Glomerular endothelial cell (primary cell): ENCODE results near the gene CLASP1. TPM values are rescaled to one million over a fixed set of nuclear protein-coding genes. Genes with fewer than 3 reads are reported as not detected.
"Not testable (repeated sequence)": the region's sequence is repeated elsewhere in the genome, so short reads cannot be mapped to it uniquely, and the experiment has no call there.

ENCODE experiments used
- DNase-seq: peaks from one replicate; pipeline ENCODE4 v3.0.0-alpha.2; 2011; ENCODE audit warnings: low read depth, low spot score; ENCODE audit errors: extremely low read depth
- total RNA-seq: library from RNA; depleted of rRNA; stranded (reverse); fragments of >200 nt; gene quantifications from 2 replicates; pipeline ENCODE4 v1.2.3, GENCODE V29; 2015

Gene CLASP1
- total RNA-seq, 1 donor from 2014 or later: 76.8 TPM

DNA sequence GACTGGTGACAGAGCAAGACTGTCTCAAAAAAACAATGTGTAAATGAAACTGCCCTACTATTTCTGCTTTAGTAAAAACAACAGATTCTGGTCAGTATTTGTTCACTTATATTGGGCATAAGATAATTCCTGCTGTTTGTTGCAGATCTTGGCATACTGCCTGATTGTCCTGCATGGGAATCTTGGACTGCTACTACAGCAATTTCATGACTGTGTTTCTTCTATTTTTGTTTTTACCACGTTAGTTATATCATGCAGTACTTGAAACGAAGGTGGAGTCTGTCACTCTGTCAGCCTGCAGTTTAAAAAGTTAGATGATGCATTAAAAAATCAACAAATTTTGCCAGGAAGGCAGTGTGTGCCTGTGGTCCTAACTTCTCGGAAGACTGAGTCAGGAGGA is 14.2 kb upstream of the CLASP1 start:
- DNase-seq: no peak

DNA sequence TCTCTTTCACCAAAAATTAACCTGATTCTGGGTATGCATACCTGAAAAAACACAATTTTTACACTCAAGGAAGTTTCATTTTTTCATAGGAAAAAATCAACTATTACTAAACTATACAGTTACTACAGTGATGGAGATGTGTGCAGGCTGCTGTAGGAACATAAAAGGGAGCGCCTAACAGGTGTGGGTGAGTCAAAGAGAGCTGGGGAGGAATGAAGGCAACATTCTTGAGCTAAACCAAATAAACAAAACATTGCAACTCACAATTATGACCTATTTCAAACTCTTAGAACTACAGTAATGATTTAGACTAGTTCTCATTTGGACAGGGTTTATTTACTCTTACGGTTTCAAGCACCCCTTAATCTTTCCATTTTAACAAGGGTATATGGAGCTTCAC is 13.4 kb upstream of the CLASP1 start:
- DNase-seq: no peak

DNA sequence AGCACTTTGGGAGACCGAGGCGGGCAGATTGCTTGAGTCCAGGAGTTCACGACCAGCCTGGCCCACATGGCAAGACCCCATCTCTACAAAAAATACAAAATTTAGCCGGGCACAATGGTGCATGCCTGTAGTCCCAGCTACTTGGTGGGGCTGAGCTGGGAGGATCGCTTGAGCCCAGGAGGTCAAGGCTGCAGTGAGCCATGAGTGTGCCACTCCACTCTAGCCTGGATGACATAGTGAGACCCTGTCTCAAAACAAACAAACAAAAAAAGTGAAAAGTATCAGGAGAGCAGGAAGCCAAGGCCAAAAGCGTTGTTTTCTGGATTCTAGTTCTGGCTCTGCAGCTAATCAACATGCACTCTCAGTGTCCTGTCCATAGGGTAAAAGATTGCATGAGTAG is 10.7 kb upstream of the CLASP1 start:
- DNase-seq: no peak

DNA sequence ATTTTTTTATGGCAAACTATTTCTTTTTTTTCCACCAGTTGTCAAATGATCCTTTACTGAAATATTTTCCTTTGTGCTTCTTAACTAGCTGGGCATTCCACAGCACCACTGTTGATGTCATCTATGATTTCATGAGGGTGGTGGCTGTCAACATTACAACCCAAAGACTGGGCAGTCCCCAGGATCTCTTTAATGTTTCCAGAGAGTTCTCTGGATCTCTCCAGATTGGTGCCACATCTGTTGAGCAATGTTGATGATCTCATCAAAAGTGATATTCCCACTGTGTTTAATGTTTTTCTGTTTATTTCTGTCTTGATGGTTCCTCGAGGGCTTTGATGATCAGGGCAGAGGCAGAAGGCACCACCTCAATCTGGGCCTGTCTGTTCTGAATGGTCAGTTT is 9.1 kb upstream of the CLASP1 start:
- DNase-seq: not testable (repeated sequence)

DNA sequence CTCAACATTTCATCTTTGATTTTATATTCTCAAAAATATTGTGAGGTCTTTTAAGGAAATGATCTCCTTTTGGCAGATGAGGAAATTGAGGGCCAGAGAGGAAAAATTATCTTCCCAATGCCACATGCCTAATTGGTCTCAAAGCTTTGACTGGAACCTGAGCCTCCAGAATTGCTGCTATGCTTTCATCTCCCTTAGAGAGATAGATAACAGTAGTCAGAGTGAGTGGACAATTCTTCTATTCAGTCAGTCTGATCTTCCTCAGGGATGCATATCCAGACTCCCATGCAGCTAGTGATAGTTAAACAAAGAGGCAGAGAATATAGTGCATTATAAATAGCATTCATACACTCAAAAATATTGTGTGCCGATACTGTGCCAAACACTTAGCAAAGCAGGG is 3.8 kb upstream of the CLASP1 start:
- DNase-seq: no peak

DNA sequence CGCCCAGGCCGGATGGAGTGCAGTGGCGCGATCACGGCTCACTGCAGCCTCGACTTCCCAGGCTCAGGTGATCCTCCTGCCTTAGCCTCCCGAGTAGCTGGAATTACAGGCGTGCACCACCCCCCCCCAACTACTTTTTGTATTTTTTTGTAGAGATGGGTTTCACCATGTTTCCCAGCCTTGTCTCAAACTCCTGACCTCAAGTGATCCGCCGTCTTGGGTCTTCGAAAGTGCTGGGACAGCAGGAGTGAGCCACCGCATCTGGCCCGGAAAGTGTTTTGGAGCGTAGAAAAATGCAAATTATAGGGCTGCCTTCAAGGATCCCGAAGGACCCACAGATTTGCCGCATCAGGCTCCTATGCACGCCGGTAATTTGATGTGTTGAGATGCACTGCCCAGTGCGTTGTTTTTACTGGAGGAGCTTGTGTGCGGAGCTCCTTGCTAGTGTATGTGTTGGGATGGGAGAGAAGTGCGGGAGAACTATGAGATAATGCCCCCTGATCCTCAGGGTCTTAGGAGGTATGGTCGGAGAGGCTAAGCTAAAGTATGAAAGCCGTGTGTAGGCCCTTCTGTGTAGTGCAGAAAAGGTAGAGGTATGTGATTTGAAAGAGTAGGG is 1.2 kb upstream of the CLASP1 start:
- no peak for DNase-seq

DNA sequence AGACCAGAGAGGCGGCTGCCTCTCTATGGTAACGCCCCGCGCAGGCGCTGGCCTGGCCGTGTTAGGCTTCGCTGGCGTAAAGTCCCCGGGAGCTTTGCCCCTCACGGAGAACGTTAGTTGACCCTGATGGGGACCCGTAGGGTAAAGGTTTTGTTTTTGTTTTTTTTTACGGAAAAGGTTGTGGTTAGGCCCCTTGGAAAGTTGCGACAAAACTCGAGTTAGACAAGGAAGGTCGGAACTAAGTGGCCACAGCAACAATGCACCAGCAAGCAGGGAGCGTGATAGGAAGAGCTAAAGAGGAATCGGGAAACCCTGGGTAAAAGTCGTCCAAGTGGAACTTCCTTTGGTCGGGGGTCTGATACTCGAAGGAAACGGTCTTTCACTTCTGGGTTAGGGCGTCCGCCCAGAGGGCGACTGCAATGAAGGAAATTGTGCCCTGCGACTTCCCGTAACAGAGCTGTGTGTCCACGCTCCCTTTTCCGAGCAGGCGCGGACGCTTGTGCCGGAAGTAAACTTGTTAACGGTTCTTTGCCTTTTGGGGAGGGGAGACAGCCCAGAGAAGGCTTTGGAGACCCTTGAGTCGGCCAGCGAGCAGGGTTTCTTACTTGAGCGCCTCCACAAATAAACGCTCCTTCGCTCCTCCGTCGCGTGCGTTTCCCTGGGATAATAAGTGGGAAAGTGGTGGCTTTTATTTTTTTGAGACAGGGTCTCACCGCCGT is 493 bp upstream of the CLASP1 start:
- peak; percentile 85 for DNase-seq

DNA sequence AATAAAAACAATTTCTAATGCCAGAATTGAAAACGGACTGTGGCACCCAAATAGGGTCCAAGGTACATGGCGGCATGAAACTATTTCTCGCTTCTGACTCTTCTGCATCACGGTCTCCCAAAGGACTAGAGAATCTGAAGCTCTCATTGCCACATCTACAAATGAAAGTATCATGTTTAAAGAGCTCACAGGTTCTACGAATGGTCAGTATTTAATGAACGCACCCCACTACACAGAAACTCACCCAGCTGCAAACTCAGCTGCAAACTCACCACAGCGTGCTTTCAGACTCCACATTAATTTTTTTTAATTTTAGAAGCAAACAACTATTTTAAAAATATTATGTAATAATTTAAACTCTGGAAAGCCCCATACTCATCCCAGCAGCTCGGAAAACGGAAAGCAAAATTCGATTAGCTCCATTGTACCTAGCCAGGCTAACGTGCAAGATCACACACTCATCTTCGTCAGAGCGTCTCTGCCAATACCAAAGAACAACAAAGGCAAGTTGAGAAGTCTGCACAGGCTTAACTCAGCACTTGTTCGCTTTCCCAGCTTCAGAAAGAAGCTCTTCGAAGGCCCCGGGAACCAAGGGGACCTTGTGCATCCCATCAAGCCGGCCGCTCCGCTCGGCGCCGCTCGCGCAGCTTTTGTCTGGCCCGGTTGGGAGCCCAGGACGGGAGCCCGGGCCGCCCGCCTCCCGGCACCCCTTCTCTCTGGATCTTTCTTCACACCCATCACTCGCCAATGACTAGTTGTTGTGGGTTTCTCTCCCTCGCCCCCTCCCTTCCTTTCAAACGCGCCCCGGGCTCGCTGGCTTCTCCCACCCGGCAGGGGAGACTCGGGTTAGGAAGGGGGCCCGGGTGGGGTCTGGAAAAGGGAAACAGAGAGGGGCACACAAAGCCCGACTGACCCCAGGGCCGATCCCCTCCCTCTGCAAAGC is 785 bp downstream of the CLASP1 start:
- no peak for DNase-seq

DNA sequence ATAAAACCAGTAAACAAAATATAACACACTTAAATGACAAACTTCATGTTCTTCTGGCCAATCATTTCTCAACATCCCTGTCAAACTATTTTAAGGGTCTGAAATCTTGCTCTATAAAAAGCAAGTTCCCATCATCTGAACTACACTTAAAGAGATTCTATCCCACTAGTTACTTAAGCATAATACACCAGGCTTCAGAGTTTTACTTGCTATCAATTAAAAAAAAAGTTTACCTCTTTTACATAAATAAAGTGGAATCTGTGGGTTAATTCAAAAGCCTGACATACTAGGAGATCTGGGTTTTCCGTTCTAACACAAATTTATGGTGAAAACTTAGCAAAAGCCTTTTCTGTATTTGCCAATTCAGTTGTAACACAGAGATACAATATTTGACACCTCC is 1.9 kb downstream of the CLASP1 start:
- no peak for DNase-seq

DNA sequence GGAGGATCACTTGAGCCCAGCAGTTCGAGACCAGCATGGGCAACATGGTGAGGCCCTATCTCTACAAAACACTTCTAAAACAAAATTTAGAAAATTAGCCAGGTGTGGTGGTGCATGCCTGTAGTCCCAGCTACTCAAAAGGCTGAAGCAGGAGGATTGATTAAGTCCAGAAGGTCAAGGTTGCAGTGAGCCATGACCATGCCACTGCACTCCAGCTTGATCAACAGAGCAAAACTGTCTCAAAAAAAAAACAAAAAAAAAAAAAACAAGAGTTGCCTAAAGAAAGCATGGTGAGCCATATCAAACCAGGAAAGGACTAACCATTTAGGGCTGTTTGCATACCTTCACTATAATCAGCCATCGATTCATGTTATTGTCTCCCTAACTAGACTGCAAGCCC is 4.5 kb downstream of the CLASP1 start:
- DNase-seq: no peak

DNA sequence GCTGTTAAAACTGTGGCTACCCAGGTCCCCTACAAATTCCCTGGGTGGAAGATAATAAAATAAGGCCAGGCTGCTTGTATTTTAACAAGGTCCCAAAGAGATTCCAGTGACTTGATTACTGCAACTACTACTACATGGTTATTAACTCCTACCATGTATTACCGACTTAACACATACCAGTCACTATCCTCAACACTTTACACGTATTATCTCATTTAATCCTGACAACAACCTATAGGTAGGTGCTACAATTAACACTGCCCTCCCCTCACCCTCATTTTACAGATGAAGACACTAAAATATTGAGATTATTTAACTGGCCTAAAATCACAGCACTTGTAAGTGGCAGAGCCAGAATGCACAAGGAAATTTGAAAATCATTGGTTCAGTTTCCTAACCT is 5.4 kb downstream of the CLASP1 start:
- DNase-seq: no peak

DNA sequence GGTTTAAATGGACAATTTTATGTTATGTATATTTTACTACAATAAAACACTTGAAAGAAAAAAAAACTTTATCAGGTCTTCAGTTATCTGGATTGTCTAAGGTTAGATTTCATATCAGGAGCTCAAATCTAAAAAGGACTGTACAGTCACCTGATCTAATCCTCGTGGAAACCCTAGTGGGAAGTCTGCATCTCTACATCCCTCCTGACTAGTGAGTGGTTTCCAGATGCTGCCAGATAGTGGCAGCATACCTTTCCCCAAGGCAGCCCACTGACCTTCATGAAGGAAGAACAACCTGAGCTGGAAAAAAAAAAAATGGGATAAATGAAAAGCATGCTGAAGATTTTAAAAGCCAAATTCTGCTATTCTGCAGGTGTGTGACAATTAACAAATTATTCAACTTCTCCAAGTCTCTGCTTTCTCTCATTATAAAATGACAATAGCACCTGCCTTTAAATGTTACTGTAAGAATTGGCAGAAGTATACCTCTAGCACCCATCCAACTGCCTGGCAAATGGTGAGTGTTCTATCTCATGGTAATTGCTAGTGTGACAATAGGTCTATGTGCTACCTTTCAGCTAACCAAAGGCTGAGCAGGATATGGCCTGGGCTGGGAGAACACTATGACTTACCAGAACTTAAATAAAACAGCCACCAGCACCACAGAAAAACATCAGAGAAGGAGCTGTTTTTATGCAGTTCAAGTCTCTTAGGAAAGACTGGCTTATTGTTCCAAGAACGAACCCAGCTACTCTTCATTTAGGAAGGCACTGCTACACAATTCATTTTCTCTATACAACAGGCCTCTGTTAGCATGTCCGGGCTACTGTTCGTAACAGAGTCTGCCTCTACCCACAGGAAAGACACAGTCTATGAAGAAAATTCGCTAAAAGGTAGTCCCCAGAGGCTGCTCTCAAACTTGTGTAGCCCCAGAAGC is 8.6 kb downstream of the CLASP1 start:
- DNase-seq: no peak

DNA sequence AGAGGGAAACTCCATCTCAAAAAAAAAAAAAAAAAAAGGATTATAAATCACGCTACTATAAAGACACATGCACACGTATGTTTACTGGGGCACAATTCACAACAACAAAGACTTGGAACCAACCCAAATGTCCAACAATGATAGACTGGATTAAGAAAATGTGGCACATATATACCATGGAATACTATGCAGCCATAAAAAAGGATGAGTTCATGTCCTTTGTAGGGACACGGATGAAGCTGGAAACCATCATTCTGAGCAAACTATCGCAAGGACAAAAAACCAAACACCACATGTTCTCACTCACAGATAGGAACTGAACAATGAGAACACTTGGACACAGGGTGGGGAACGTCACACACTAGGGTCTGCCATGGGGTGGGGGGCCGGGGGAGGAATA is 9.4 kb downstream of the CLASP1 start:
- DNase-seq: not testable (repeated sequence)

DNA sequence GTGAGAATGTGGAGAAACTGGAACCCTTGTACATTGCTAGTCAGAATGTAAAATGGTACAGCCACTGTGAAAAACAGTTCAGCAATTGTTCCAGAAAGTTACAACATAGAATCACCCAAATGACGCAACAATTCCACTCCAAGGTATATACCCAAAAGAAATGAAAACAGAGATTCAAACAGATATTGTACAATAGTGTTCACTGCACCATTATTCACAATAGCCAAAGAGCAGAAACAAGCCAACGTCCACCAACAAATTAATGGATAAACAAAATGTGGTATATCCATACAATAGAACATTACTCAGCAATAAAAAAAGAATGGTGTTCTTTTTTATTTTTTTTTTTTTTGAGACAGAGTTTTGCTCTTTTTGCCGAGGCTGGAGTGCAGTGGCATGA is 10.9 kb downstream of the CLASP1 start:
- DNase-seq: no peak

DNA sequence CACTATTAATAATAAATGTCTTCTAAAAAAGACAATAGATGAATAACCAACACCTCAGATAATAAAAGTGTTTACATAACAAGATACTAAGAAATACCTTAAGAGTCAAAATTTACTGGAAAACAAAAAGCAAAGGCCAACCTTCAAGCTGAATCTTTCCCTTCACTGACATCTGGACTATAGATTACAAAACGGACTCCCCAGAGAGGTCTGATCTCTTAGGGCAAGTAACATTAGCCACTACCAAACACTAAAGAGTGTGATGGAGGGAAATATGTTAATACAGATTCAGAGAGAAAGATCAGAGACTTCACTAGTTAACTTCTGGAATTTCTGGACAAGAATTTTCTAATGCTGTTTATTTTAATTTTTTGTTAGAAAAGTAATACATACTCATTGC is 13.9 kb downstream of the CLASP1 start:
- DNase-seq: no peak

DNA sequence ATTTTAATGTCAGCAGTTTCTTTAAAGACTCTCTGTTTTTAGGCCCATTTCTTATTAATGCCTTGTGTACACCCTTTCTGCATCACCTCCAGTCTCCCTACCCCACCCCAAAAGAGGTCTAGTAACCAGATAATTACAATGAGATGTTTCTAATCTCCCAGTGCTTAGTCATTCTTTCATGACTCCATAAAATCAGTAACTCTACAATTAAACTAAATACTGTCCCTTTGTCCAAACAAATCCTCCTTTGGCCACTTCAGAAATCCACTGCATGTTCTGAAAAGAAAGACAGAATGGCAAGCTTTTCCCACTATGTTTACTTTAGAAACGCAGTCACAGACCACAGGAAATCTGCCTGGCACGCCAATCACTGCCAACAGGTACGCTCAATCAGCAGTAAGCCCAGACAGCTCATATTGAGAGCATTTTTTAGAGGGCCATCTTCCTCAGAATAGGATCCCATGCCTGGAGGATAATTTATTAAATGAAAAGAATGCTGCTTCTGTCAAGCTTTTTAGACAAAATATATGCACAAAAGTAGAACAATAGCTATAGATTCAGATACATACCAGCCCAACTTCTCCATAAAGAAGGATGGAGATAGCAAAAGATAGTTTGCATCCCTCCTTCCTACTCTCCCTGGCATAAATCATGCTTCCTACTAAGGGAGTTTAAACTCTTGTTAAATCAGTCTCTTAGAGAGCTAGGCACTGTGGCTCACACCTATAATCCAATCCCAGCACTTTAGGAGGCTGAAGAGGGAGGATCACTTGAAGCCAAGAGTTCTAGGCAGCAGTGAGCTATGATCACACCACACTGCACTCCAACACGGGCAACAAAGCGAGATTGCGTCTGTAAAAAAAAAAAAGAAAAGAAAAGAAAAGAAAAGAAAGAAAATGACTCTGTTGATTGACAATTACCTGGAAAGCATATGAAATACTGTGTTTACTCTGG is 14.6 kb downstream of the CLASP1 start:
- DNase-seq: no peak

DNA sequence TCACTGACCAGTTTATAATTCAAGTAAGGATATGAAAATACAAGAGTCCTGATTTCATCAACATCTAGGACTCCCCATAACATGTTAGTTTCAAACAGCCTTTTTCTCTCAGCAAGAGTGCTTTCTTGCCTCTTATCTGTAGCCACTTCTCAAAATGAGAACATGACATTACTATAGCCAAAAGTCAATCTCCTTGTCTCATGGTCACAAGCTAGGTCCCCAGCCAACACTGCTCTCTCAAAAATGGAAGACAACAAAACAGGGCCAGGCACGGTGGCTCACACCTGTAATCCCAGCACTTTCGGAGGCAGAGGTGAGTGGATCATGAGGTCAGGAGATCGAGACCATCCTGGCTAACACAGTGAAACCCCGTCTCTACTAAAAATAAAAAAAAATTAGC is 15.8 kb downstream of the CLASP1 start:
- no peak for DNase-seq

DNA sequence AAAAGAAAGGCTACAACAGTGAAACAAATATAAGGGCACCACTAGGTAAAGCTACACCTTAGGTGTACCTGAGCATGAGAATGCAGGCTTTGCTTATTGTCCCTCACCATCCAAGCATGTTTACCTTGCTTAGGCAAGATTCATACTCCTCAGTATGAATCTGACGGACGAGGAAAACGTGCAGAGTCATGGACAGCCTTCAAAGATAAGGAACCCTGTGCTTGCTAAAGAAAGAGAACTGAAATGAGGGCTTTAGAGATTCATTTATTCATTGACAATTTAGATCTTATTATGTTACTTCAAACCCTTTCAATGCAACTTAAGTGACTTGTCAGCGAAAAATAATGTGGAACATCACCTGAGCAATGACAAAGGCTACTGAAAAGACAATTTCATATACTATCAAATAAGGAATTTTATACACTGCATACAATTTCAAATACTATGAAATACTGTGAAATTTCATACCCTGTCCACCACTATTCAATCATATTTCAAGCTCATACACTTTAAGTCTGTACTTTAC is 21.7 kb downstream of the CLASP1 start:
- DNase-seq: no peak
